ENCODE measurements around the gene CCNL2.

The CCNL2 gene

GRCh38 chr1:1355416-1355815 is 43.7 kb downstream of the CCNL2 start:
- DNase-seq (ENCODE audit: low spot score), result no peak

- DNase-seq (ENCODE audit: low spot score), result no peak
Measured at GRCh38 chr1:1354271-1355247, 44.6 kb downstream of the CCNL2 start.

GRCh38 chr1:1353389-1354151 is 45.6 kb downstream of the CCNL2 start:
- DNase-seq (ENCODE audit: low spot score), result no peak

- DNase-seq (ENCODE audit: low spot score), result no peak
Measured at GRCh38 chr1:1352786-1353388, 46.2 kb downstream of the CCNL2 start.

- no peak for DNase-seq (ENCODE audit: low spot score)
Measured at GRCh38 chr1:1351511-1352427, 47.4 kb downstream of the CCNL2 start.

GRCh38 chr1:1349256-1350012 is 49.7 kb downstream of the CCNL2 start, which contains the start of gene DVL1:
Gene DVL1 (minus strand): TSS chr1:1349418. CDS start chr1:1349065, 353 bp downstream.
- no peak for DNase-seq (ENCODE audit: low spot score)

- DNase-seq (ENCODE audit: low spot score), result no peak
Measured at GRCh38 chr1:1348420-1349255, 50.5 kb downstream of the CCNL2 start.

GRCh38 chr1:1347663-1348419 is 51.3 kb downstream of the CCNL2 start:
- no peak for DNase-seq (ENCODE audit: low spot score)

- DNase-seq (ENCODE audit: low spot score), result no peak
Measured at GRCh38 chr1:1347026-1347595, 52.0 kb downstream of the CCNL2 start.

- DNase-seq (ENCODE audit: low spot score), result no peak
Measured at GRCh38 chr1:1346501-1346890, 52.6 kb downstream of the CCNL2 start.

- DNase-seq (ENCODE audit: low spot score), result no peak
Measured at GRCh38 chr1:1345860-1346500, 53.2 kb downstream of the CCNL2 start.

GRCh38 chr1:1345384-1345783 is 53.8 kb downstream of the CCNL2 start:
- DNase-seq (ENCODE audit: low spot score), result no peak

GRCh38 chr1:1344655-1345361 is 54.3 kb downstream of the CCNL2 start:
- DNase-seq (ENCODE audit: low spot score), result no peak

GRCh38 chr1:1343811-1344421 is 55.2 kb downstream of the CCNL2 start:
- DNase-seq (ENCODE audit: low spot score), result no peak

GRCh38 chr1:1342584-1343115 is 56.5 kb downstream of the CCNL2 start:
- no peak for DNase-seq (ENCODE audit: low spot score)

- no peak for DNase-seq (ENCODE audit: low spot score)
Measured at GRCh38 chr1:1342061-1342562, 57.0 kb downstream of the CCNL2 start.
